Measurements from ENCODE around the gene TRIM44. TPM values are rescaled to one million over a fixed set of nuclear protein-coding genes. Genes with fewer than 3 reads are reported as not detected.

TRIM44 gene
- total RNA-seq, 3 donors from 2014 or later (not counting 1 experiment from before 2014, with no cell fraction given): 47.0 to 62.6 (median 51.9) TPM

DNA sequence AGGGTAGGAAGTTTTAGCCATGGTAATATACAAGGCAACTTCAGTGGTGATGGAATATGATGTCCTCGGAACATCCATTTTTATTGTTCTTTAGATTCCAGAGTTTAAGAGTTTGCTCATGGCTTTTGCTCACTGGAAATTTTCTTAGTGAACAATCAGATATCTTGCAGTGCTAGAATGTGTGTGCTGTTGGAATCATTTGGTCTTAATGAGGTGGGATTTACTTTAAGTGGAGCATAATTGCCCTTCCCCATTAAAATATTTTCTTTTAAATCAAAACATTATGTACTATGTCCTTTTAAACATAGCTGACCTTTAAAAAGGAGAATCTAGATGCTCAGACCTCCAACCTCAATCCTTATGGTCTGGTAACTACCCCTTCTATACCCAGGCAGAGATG lies 204.0 kb downstream of the TRIM44 start:
- Mint-ChIP-seq H3K4me3 (no peak overlapping the region), H3K27me3 (ENCODE audit: low read depth in 2 of 2) (peaks cover 2 to 9% of the 10 kb centered on the region in 2 donors), H3K36me3 (peaks cover 12% of the 10 kb centered on the region), H3K9me3 (peaks cover 9 to 16% of the 10 kb centered on the region in 2 donors), H3K4me1 (no peaks in the 10 kb centered on the region), H3K27ac (no peak overlapping the region)
- Histone ChIP-seq H3K27ac (ENCODE audit: low read length) (no peak overlapping the region), H3K9me3 (ENCODE audit: control insufficient read depth, insufficient read depth, low read length) (peaks cover 3% of the 10 kb centered on the region), H3K4me1 (ENCODE audit: control insufficient read depth, insufficient read depth, low read length) (no peaks in the 10 kb centered on the region), H3K27me3 (ENCODE audit: control insufficient read depth, insufficient read depth, low read length) (no peaks in the 10 kb centered on the region), H3K4me3 (ENCODE audit: low read length) (no peak overlapping the region), H3K36me3 (ENCODE audit: control insufficient read depth, insufficient read depth, low read length) (no peaks in the 10 kb centered on the region)
- ATAC-seq (no peak), DNase-seq (no peak)
- TF ChIP-seq, protein P1, sequence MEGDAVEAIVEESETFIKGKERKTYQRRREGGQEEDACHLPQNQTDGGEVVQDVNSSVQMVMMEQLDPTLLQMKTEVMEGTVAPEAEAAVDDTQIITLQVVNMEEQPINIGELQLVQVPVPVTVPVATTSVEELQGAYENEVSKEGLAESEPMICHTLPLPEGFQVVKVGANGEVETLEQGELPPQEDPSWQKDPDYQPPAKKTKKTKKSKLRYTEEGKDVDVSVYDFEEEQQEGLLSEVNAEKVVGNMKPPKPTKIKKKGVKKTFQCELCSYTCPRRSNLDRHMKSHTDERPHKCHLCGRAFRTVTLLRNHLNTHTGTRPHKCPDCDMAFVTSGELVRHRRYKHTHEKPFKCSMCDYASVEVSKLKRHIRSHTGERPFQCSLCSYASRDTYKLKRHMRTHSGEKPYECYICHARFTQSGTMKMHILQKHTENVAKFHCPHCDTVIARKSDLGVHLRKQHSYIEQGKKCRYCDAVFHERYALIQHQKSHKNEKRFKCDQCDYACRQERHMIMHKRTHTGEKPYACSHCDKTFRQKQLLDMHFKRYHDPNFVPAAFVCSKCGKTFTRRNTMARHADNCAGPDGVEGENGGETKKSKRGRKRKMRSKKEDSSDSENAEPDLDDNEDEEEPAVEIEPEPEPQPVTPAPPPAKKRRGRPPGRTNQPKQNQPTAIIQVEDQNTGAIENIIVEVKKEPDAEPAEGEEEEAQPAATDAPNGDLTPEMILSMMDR (IDR thresholded peaks at IDR 0.05): no peak
- intact Hi-C loops (cut with micrococcal nuclease): no loop called here
- WGBS (ENCODE audit: insufficient coverage): 100% methylated on average over 1 of the region's 1 CpG

Other genes with a start within 250 kb of the TRIM44 start
- gene SLC1A2, start 243.2 kb upstream of the TRIM44 start, total RNA-seq: under 1 TPM in 1 of 3 donors, not detected in 2; 0.02 TPM
- gene PAMR1, start 137.2 kb upstream of the TRIM44 start, total RNA-seq: not detected
- not detected for gene FJX1, start 44.3 kb upstream of the TRIM44 start, total RNA-seq